Measurements from ENCODE around the gene CEP170B.
"Not testable (repeated sequence)": the region's sequence is repeated elsewhere in the genome, so short reads cannot be mapped to it uniquely, and the experiment has no call there.

CEP170B gene

GRCh38 chr14:104891664-104892530, 26.8 kb downstream of the CEP170B start:
- DNase-seq (ENCODE audit: low spot score): no peak

- no peak for DNase-seq (ENCODE audit: low spot score)
Measured at GRCh38 chr14:104892531-104893434, 27.7 kb downstream of the CEP170B start.

GRCh38 chr14:104893435-104894207, 28.6 kb downstream of the CEP170B start:
- DNase-seq (ENCODE audit: low spot score): no peak

- no peak for DNase-seq (ENCODE audit: low spot score)
Measured at GRCh38 chr14:104894331-104895206, 29.5 kb downstream of the CEP170B start.

- no peak for DNase-seq (ENCODE audit: low spot score)
Measured at GRCh38 chr14:104895207-104895785, 30.2 kb downstream of the CEP170B start.

GRCh38 chr14:104895786-104896661, 31.0 kb downstream of the CEP170B start:
- DNase-seq (ENCODE audit: low spot score): no peak

- DNase-seq (ENCODE audit: low spot score): no peak
Measured at GRCh38 chr14:104897330-104898194, 32.5 kb downstream of the CEP170B start.

GRCh38 chr14:104898195-104898558, 33.1 kb downstream of the CEP170B start:
- DNase-seq (ENCODE audit: low spot score): no peak

- no peak for DNase-seq (ENCODE audit: low spot score)
Measured at GRCh38 chr14:104898870-104899510, 33.9 kb downstream of the CEP170B start.

- DNase-seq (ENCODE audit: low spot score): no peak
Measured at GRCh38 chr14:104899781-104900180, 34.7 kb downstream of the CEP170B start.

- DNase-seq (ENCODE audit: low spot score): no peak
Measured at GRCh38 chr14:104900639-104901512, 35.8 kb downstream of the CEP170B start.

GRCh38 chr14:104903990-104904389, 38.9 kb downstream of the CEP170B start:
- DNase-seq (ENCODE audit: low spot score): peak; percentile 68

- DNase-seq (ENCODE audit: low spot score): peak; percentile 41
Measured at GRCh38 chr14:104904650-104905578, 39.8 kb downstream of the CEP170B start.

- DNase-seq (ENCODE audit: low spot score): not testable (repeated sequence)
Measured at GRCh38 chr14:104905579-104905933, 40.5 kb downstream of the CEP170B start.

GRCh38 chr14:104908303-104908702, 43.2 kb downstream of the CEP170B start:
- no peak for DNase-seq (ENCODE audit: low spot score)

- no peak for DNase-seq (ENCODE audit: low spot score)
Measured at GRCh38 chr14:104912053-104912452, 47.0 kb downstream of the CEP170B start.

Measured in cerebellar cortex (tissue), 1 donor.